Measurements from ENCODE around the gene SNPH. TPM values are rescaled to one million over a fixed set of nuclear protein-coding genes. Genes with fewer than 3 reads are reported as not detected.

Gene SNPH
- total RNA-seq, 1 experiment from 2014 or later = 5.4 TPM

DNA sequence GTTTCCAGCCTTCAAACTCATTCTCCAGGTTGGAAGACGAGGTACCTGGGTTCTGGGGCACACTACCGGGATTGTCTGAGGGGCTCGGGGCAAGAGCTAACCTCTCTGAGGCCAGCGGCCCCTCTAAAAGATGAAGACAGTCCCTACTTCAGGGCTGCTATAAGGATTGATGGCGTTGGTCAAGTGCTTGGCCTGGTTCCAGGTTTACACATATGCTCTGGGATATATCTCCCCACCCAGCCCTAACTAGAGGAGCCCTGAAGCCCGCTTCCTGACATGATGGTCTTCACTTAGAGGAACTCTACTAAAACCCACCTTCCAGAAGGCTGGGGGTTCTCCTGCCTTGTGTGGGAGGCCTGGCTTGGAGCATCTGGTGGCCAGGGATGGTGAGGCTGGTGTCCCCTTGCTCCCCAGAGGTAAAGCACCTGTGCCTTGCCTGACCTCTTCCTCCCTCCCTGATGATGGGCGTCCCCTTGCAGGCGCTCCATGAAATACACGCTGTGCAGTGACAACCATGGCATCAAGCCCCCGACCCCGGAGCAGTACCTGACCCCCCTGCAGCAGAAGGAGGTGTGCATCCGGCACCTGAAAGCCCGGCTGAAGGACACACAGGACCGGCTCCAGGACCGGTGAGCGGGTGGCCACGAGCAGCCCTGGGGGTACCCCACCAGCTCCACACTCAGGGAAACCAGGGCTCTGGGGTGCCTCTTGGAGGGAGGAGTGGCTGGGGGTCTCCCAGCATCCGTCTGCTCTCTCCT lies 34.2 kb downstream of the SNPH start:
- Histone ChIP-seq H3K27ac (no peak overlapping the region), H3K4me1 (replicated peaks) (peaks cover 9% of the 10 kb centered on the region), H3K9me3 (replicated peaks) (no peaks in the 10 kb centered on the region), H3K27me3 (replicated peaks) (no peaks in the 10 kb centered on the region), H3K4me3 (no peak overlapping the region), H3K36me3 (0 out of 2 replicates have a peak, but pooled peaks cover 3% of the 10 kb centered on the region)
- no peak for DNase-seq (ENCODE audit: low read depth in 1 of 2, low spot score in 2 of 2)

DNA sequence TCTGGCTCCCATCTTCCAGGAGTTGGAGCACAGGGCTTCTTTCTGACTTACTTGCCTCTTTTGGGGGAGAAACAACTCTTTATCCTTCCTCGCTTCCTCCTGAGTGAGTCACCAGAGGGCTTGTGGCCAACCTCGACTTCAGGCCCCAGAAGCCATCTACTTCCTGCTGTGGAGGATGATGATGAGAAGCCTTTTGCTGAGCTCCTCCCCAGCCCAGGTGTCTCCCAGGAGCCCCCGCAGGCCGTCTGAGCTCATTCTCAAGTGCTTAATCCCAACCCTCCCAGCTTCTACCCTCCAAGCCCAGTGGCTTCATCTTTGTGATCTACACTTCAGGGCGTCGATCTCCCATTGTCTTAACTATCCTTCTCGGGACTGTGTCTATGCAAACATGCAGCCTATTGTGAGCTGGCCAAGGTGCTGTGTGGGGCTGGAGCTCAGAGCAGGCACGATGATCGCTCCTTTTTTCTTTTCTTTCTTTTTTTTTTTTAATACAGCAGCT lies 35.0 kb downstream of the SNPH start:
- Histone ChIP-seq H3K27me3 (replicated peaks) (no peaks in the 10 kb centered on the region), H3K4me3 (no peak overlapping the region), H3K27ac (no peak overlapping the region), H3K4me1 (replicated peaks) (peaks cover 9% of the 10 kb centered on the region), H3K9me3 (replicated peaks) (no peaks in the 10 kb centered on the region), H3K36me3 (peaks cover 9% of the 10 kb centered on the region; the same call in 1 of the 2 replicates)
- DNase-seq (ENCODE audit: low read depth in 1 of 2, low spot score in 2 of 2) = peak in 1 of 2 experiments; percentile 34

DNA sequence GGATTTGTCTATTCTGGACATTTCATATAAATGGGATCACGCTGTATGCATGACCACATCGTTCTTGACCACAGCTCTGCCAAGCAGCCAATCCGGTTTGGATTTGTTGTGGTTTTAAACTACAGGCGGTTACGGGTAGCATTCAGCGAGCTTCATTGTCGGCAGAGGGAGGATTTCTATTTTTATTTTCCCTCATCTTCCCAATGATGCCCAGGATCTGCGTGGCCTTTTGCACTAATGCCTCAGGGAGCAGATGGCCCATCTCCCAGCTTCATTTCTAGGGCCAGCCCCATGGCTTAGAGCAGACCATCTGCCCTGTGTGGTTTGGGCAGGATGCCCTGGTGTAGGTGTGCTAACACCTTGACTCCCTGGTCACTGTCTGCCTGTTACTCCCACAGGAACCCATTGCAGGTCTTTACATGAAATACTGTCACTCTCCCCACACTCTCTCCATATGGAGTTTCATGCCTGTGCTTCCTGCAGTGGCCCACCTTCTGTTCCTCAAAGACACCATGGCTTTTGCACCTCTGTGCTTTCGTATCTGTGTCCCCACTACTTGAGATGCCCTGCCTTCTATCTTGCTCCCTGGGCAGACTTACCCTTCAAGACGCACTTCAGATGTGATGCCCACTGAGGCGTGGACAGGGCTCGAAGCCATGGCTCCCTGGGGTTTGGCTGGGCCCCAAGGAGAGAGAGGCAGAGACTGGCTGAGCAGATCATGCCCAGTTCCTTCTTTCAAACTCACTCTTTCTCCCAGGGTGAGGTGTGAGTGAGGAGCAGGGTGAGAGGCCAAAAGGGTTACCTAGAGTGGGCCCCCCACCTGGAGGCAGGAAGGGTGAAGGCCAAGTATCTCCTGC lies 36.8 kb downstream of the SNPH start:
- Histone ChIP-seq H3K27me3 (replicated peaks) (no peaks in the 10 kb centered on the region), H3K4me3 (no peak overlapping the region), H3K27ac (no peak overlapping the region), H3K9me3 (replicated peaks) (no peaks in the 10 kb centered on the region), H3K36me3 (peaks cover 9% of the 10 kb centered on the region; the same call in 1 of the 2 replicates), H3K4me1 (replicated peaks) (peaks cover 9% of the 10 kb centered on the region)
- DNase-seq (ENCODE audit: low read depth in 1 of 2, low spot score in 2 of 2) = no peak

DNA sequence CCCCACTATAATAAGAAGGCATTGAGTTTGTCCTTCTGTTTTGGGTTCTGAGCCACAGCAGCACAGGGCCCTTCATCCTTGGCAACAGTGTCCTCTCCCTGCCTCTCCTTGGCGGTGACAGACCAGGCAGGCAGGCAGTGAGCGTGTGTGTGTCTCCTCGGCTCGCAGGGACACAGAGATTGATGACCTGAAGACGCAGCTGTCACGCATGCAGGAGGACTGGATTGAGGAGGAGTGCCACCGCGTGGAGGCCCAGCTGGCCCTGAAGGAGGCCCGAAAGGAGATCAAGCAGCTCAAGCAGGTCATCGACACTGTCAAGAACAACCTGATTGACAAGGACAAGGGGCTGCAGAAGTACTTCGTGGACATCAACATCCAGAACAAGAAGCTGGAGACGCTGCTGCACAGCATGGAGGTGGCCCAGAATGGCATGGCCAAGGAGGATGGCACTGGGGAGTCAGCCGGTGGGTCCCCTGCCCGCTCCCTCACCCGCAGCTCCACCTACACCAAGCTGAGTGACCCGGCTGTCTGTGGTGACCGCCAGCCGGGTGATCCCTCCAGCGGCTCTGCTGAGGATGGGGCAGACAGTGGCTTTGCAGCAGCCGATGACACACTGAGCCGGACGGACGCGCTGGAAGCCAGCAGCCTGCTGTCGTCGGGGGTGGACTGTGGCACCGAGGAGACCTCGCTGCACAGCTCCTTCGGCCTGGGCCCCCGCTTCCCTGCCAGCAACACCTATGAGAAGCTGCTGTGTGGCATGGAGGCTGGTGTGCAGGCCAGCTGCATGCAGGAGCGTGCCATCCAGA lies 38.8 kb downstream of the SNPH start:
- H3K36me3 ChIP-seq = peaks cover 6% of the 10 kb centered on the region; the same call in 1 of the 2 replicates
- no peak overlapping the region for H3K27ac ChIP-seq
- no peaks in the 10 kb centered on the region for H3K27me3 ChIP-seq (replicated peaks)
- H3K4me1 ChIP-seq (replicated peaks) = peaks cover 9% of the 10 kb centered on the region
- no peak for DNase-seq (ENCODE audit: low read depth in 1 of 2, low spot score in 2 of 2)
- no peaks in the 10 kb centered on the region for H3K9me3 ChIP-seq (replicated peaks)
- no peak overlapping the region for H3K4me3 ChIP-seq

DNA sequence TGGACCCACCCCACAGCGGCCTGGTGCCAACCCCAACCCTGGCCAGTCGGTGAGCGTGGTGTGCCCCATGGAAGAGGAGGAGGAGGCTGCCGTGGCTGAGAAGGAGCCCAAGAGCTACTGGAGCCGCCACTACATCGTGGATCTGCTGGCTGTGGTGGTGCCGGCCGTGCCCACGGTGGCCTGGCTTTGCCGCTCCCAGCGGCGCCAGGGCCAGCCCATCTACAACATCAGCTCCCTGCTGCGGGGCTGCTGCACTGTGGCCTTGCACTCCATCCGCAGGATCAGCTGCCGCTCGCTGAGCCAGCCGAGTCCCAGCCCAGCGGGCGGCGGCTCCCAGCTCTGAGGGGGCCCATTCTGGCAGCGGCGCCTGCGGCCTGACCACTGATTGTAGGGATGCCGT lies 39.6 kb downstream of the SNPH start:
- Histone ChIP-seq H3K27me3 (replicated peaks) (no peaks in the 10 kb centered on the region), H3K4me3 (no peak overlapping the region), H3K36me3 (peaks cover 6% of the 10 kb centered on the region; the same call in 1 of the 2 replicates), H3K27ac (no peak overlapping the region), H3K4me1 (replicated peaks) (peaks cover 6% of the 10 kb centered on the region), H3K9me3 (replicated peaks) (no peaks in the 10 kb centered on the region)
- no peak for DNase-seq (ENCODE audit: low read depth in 1 of 2, low spot score in 2 of 2)

DNA sequence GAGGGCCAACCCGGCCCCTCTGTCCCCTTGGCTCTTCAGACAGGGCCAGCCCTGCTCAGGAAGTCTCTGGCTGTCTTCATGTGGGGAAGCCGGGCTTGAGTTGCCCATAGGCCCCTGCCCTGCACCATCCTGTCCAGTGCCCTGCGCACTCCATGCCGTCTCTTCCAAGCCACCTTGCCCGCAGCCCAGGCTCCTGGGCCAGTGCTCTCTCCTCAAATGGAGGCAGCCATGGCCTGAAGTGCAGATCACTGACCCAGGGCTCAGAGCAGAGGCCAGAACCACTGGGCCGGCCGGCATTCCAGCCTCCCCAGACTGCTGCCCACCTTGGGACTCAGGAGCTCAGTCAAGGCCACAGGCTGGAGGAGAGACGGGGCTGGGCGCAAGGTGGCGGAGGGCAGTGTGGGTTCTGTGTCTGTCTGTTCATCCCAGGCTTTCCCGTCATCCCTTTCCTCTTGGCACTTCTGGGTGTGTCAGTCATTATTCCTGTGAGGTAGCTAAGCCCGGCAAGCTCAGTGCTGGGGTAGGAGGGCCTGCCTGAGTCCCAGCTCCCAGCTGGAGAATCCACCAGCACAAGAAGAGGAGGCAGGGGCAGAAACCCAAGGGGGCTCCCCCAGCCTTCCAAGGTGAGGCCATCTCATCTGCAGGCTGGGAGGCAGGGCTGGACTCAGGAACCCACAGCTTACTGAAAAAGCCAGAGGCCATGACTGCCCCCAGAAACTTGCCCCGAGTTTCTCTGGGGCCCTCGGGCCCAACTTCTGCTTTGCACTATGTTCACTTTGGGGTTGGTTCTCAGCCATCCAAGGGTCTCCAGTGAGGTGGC lies 40.4 kb downstream of the SNPH start:
- Histone ChIP-seq H3K36me3 (peaks cover 6% of the 10 kb centered on the region; the same call in 1 of the 2 replicates), H3K27ac (no peak overlapping the region), H3K4me1 (replicated peaks) (no peaks in the 10 kb centered on the region), H3K9me3 (replicated peaks) (no peaks in the 10 kb centered on the region), H3K4me3 (no peak overlapping the region), H3K27me3 (replicated peaks) (no peaks in the 10 kb centered on the region)
- DNase-seq (ENCODE audit: low read depth in 1 of 2, low spot score in 2 of 2) = no peak

DNA sequence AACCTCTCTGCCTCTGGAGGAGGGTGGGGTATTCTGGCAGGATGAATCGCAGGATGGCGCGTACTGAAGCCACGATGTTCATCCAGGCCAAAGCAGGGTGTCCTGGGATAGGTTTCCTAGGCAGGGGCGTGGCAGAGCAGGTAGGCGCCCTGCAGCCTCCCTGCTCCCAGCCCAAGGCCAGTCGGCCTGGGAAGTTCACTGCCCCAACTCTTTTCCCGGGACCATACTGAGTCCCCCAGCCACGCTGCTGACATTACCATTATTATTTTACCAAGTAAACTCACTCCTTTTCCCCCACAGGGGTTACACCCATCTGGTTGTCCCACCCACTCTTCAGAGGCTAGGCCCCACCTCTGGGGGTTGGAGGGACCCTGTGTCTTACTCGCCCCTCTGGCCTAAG lies 41.1 kb downstream of the SNPH start:
- Histone ChIP-seq H3K27me3 (replicated peaks) (no peaks in the 10 kb centered on the region), H3K4me1 (replicated peaks) (no peaks in the 10 kb centered on the region), H3K4me3 (no peak overlapping the region), H3K27ac (no peak overlapping the region), H3K9me3 (replicated peaks) (no peaks in the 10 kb centered on the region), H3K36me3 (peaks cover 6% of the 10 kb centered on the region; the same call in 1 of the 2 replicates)
- no peak for DNase-seq (ENCODE audit: low read depth in 1 of 2, low spot score in 2 of 2)

DNA sequence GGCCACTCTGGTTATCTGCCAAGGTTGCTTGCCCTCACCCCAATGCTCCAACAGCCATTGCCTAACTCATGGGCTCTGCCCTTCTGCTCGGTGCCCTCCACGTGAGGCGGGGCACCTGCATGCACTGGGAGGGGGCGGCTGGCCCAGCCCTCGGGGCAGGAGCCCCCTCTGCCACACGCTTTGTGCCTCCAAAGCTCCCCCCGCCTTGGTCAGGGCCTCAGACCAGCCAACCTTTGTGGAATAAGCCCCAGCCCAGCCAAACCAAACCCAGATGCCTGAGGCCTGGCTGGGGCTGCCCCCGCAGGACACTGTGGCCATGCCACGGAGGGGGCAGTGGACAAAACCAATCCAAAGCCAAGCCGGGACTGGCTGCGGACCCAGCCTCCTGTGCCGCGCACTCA lies 41.5 kb downstream of the SNPH start:
- no peak for DNase-seq (ENCODE audit: low read depth in 1 of 2, low spot score in 2 of 2)
- Histone ChIP-seq H3K27ac (no peak overlapping the region), H3K27me3 (replicated peaks) (no peaks in the 10 kb centered on the region), H3K9me3 (replicated peaks) (no peaks in the 10 kb centered on the region), H3K4me1 (replicated peaks) (no peaks in the 10 kb centered on the region), H3K36me3 (peaks cover 6% of the 10 kb centered on the region; the same call in 1 of the 2 replicates), H3K4me3 (no peak overlapping the region)

DNA sequence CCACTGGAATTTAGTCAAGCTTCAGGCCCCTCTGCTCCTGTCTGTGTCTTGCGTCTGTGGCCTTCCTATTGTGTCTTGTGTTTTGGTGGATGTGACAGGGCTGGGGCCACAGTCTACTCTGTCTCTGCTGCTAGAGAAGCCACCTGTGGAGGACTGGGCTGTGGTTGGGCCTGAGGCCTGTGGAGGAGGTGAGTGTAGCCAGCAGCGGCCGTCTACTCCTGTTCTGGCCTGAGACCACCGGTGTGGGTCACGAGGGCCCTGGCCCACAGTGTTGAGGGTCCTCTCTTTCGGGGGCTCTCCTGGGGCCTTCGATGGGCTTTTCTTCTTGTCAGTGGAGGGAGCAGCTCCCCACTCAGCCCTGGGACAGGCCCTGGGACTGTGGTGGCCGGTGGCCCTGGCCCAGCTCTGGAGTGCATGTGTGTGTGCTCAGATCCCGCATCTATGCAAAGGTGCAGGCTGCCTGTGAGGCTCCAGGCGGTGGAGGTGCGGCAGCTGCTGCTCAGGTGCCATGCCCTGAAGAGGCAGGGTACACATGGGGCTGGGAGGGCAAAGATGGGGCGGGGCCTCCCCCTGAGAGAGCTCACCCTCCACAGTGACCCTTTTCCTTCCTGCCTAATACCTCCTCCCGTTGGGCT lies 42.1 kb downstream of the SNPH start:
- DNase-seq (ENCODE audit: low read depth in 1 of 2, low spot score in 2 of 2) = no peak
- H3K27me3 ChIP-seq (replicated peaks) = no peaks in the 10 kb centered on the region
- H3K4me3 ChIP-seq = no peak overlapping the region
- no peak overlapping the region for H3K27ac ChIP-seq
- H3K4me1 ChIP-seq (replicated peaks) = no peaks in the 10 kb centered on the region
- H3K9me3 ChIP-seq (replicated peaks) = no peaks in the 10 kb centered on the region
- peaks cover 6% of the 10 kb centered on the region; the same call in 1 of the 2 replicates for H3K36me3 ChIP-seq

DNA sequence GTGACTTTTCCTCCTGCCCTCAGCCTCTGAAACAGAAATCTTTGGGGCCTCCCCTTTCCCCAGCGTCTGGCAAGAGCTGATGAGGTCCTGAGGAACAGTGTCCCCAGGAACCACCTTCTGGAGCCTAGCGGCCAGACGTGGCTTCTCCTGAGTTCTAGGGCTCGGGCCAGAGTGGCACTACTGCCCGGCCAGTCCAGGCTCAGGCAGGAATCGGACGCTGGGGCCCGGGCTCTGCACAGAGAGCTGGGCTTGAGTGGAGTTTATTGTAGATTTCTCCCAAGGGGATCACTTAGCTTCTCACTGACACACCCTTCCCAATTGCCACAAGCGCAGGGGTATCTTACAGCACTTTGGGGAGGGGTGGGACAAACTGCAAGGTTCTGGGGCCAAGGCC lies 42.6 kb downstream of the SNPH start:
- Histone ChIP-seq H3K27ac (no peak overlapping the region), H3K9me3 (replicated peaks) (0 out of 2 replicates have a peak, but pooled peaks cover under 1% of the 10 kb centered on the region), H3K4me3 (no peak overlapping the region), H3K36me3 (peaks cover 6% of the 10 kb centered on the region; the same call in 1 of the 2 replicates), H3K27me3 (replicated peaks) (no peaks in the 10 kb centered on the region), H3K4me1 (replicated peaks) (peaks cover 5% of the 10 kb centered on the region)
- no peak for DNase-seq (ENCODE audit: low read depth in 1 of 2, low spot score in 2 of 2)

DNA sequence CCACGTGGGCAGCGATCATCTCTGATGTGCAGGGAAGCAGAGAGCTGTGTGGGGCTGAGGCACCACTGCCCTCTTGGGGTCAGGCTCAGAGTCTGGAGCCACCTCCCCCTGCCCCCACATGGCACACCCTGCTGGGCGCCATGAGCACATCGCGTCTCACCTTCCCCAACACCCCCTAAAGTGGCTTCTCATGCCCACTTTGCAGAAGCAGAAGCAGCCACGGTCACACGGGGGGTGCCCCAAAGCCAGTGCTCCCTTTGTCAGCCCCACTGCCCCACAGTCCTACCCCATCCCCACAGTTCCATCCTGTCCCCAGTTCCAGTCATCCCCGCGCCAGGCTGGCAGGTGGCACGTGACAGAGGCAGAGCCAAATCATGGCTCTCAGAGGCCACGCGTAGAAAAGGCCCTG lies 43.3 kb downstream of the SNPH start:
- DNase-seq (ENCODE audit: low read depth in 1 of 2, low spot score in 2 of 2) = no peak

DNA sequence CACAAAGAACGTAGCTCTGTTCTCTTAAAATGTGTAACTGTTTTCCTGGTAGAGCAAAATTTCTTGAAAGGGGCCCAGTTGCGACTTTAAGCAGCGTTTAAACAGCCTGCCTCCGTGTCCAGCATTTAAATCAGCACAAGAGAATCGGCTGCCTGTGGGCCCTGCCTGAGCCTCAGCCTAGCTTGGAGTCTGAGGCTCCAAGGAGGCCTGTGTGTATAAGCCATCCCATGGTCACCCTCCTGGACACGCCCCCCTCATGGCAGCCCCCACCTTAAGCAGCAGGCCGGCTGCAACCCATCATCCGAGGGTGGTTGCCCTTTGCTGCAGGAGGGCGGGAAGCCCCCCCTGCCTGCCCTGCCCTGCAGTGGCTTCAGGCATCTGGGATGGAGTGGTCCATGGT lies 44.0 kb downstream of the SNPH start:
- DNase-seq (ENCODE audit: low read depth in 1 of 2, low spot score in 2 of 2) = no peak
- no peak overlapping the region for H3K27ac ChIP-seq
- peaks cover 6% of the 10 kb centered on the region; the same call in 1 of the 2 replicates for H3K36me3 ChIP-seq
- H3K27me3 ChIP-seq (replicated peaks) = no peaks in the 10 kb centered on the region
- peaks cover 9% of the 10 kb centered on the region for H3K4me1 ChIP-seq (replicated peaks)
- H3K9me3 ChIP-seq (replicated peaks) = 0 out of 2 replicates have a peak, but pooled peaks cover 2% of the 10 kb centered on the region
- no peak overlapping the region for H3K4me3 ChIP-seq

More for the DNA sequence above, 43.3 kb downstream of the SNPH start:
- Histone ChIP-seq H3K4me1 (replicated peaks) (peaks cover 9% of the 10 kb centered on the region), H3K27ac (no peak overlapping the region), H3K4me3 (no peak overlapping the region), H3K36me3 (peaks cover 6% of the 10 kb centered on the region; the same call in 1 of the 2 replicates), H3K9me3 (replicated peaks) (0 out of 2 replicates have a peak, but pooled peaks cover 2% of the 10 kb centered on the region), H3K27me3 (replicated peaks) (no peaks in the 10 kb centered on the region)
